HG03025 (cell line): Measurements from ENCODE around the gene SKOR1.

Experiments
- ATAC-seq: cut with Tn5 transposase; IDR thresholded peaks from one replicate; pipeline ENCODE4 v1.9.1; 2021; ENCODE audit warnings: mild to moderate bottlenecking, moderate library complexity; ENCODE audit not compliant: unreplicated experiment, low FRiP score

The SKOR1 gene

GRCh38 chr15:67824976-67825880 is at the start of gene SKOR1:
TSS of gene SKOR1 (plus strand) at chr15:67825509. CDS start at chr15:67825603, 94 bp downstream.
- ATAC-seq: no peak

- no peak for ATAC-seq
Observed at GRCh38 chr15:67775998-67776397, 49.3 kb upstream of the SKOR1 start.

- ATAC-seq: no peak
Observed at GRCh38 chr15:67776600-67776999, 48.7 kb upstream of the SKOR1 start.

GRCh38 chr15:67777071-67777470 is 48.2 kb upstream of the SKOR1 start:
- ATAC-seq: no peak

- no peak for ATAC-seq
Observed at GRCh38 chr15:67777773-67778172, 47.5 kb upstream of the SKOR1 start.

- ATAC-seq: no peak
Observed at GRCh38 chr15:67778968-67779548, 46.3 kb upstream of the SKOR1 start.

- no peak for ATAC-seq
Observed at GRCh38 chr15:67779549-67780111, 45.7 kb upstream of the SKOR1 start.

GRCh38 chr15:67781061-67781460 is 44.2 kb upstream of the SKOR1 start:
- ATAC-seq: no peak

- no peak for ATAC-seq
Observed at GRCh38 chr15:67781907-67782690, 43.2 kb upstream of the SKOR1 start.

GRCh38 chr15:67782691-67782991 is 42.7 kb upstream of the SKOR1 start:
- no peak for ATAC-seq

GRCh38 chr15:67783303-67783702 is 42.0 kb upstream of the SKOR1 start:
- no peak for ATAC-seq

GRCh38 chr15:67784090-67784781 is 41.1 kb upstream of the SKOR1 start:
- ATAC-seq: peak; percentile 83

GRCh38 chr15:67784856-67785430 is 40.4 kb upstream of the SKOR1 start:
- ATAC-seq: peak; percentile 22

- no peak for ATAC-seq
Observed at GRCh38 chr15:67785431-67785830, 39.9 kb upstream of the SKOR1 start.

- no peak for ATAC-seq
Observed at GRCh38 chr15:67786646-67787045, 38.7 kb upstream of the SKOR1 start.

- no peak for ATAC-seq
Observed at GRCh38 chr15:67788986-67789385, 36.3 kb upstream of the SKOR1 start.

- ATAC-seq: no peak
Observed at GRCh38 chr15:67790610-67791319, 34.5 kb upstream of the SKOR1 start.

- no peak for ATAC-seq
Observed at GRCh38 chr15:67792250-67792942, 32.9 kb upstream of the SKOR1 start.
